Measurements from ENCODE around the gene SERAC1.
"Not testable (repeated sequence)": the region's sequence is repeated elsewhere in the genome, so short reads cannot be mapped to it uniquely, and the experiment has no call there.

SERAC1 gene

DNA sequence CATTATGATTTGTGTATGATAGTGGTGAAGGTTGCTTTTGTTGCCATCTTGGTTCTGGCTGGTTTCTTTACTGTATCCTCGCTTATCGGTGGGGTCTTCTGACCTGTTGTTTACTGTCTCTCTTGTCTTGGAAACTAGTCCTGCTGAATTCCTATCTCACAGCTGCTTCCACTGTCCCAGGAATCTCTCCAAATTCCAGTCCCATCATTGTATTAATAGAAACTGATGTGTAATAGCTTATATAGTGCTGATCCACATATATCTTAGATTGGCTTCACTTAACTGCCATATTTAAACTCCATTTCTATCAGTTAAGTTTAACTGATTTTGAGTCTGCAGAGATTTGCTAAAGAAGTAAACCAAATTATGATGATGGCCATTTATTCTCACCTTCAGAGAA is 6.0 kb upstream of the SERAC1 start:
- DNase-seq, result no peak

DNA sequence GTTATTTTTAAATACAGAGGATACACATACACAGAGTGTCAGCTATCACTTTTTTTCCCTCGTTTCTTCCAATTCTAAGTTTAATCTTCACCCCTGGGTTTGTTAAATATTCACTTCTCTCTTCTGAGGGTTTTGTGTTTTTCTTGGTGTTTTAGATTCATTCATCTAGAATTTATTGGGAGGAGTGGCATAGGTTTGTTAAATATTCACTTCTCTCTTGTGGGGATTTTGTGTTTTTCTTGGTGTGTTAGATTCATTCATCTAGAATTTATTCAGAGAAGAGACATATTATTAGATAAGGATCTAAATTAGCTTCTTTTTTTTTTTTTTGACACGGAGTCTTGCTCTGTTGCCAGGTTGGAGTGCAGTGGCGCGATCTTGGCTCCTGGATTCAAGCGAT is 3.9 kb upstream of the SERAC1 start:
- no peak for DNase-seq

DNA sequence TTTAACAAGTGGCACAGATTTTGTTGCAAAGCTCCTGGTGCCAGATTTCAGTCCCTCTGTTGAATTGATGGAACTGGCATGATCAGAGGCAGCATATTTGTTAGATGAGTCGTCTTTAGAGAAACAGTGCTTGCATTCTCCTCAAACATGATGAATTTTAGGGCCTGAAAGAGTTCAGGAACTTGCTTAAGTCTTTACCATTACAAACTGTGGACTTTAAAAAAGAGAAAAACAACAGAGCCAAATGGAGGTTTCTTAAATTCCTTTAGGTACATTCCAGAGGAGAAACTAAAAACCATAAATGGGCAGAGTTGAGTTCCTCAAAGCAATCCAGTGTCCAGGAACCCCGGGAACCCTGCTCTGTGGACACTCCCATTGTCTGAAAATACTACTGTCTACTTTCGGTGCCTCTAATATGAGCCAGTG is 2.6 kb upstream of the SERAC1 start:
- DNase-seq, result no peak

DNA sequence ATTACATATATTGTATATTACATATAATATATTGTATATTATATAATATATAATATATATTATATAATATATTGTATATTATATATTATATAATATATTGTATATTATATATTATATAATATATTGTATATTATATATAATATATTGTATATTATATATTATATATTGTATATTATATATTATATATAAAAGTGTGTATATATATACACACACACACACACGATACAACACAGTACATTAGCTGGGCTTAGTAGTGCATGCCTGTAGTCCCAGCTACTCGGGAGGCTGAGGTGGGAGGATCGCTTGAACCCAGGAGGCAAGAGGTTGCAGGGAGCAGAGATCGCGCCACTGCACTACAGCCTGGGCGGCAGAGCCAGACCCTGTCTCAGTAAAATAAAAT is 1.6 kb upstream of the SERAC1 start:
- not testable (repeated sequence) for DNase-seq

DNA sequence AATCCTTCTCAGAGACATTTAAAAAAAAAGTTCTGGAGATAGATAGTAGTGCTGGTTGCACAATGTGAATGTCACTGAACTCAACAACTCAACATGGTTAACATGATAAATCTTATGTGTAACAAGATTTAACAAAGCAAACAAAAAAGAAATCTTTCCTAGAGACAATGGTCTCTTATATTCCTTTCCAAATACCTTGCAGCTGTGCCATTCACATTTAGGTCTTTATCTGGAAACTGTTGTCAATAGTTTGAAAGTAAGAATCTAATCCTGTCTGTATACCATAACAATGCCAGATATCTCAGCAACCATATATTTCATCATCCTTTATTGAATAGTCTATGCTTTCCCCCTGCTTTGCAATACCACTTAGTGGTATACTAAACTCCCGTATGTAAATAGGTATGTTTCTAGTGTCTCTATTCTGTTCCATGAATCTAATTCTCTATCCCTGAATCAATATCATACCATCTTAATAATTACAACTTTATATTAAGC is 2.1 kb downstream of the SERAC1 start:
- DNase-seq, result no peak

DNA sequence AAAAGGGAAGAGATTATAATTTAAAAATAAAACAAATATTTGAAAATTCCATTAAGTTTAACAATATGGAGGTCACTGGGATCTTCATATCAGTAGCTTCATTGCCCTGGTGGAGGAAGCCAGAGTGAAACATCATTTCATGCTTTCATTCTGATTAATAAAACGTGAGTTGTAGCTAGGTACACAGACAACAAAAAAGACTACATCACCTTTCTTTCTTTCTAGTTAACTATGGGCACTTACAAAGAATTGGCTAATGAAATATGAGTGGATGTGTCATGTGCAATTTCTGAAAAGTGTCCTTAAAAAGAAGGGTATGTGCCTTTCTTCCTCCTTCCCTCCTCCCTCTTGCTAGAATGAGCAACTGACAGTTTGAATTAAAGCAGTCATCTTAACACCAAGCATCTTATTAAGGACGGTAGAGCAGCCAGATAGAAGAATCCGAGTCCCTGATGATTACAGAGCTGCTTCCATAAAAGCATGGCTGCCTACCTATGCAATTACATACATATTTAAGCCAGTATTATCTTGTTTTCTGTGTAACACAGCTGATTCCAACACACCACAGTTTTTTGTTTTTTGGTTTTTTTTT is 3.4 kb downstream of the SERAC1 start:
- DNase-seq, result no peak

DNA sequence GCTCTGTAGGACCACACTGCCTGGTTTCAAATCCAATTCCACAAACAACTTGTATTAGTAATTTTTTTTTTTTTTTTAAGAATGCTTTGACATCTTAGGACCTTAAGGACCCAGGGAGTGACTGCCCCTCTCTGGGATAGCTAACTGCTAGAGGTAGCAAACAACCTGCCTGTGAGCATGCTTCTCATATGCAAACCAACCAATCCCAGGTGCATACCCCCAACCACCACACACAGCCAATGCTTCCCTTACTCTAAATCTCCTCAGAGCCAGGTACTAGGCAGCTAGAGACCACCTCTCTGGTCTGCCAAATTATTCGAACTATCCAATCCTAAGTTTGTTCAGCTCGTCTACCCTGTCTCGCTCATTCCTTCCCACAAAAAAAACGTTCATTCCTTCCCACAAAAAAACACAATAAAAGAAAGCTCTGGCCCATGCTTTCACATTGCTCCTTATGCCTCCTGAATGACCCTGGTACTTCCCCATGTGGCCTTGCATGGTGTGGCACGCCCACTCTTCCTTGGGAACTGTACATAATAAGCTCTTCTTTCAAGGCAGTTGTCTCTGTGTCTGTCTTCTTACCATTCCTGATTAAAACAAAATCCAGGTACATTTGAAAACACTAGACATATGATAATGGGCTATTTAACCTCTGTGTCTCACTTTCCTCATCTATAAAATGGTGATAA is 6.4 kb downstream of the SERAC1 start:
- no peak for DNase-seq

DNA sequence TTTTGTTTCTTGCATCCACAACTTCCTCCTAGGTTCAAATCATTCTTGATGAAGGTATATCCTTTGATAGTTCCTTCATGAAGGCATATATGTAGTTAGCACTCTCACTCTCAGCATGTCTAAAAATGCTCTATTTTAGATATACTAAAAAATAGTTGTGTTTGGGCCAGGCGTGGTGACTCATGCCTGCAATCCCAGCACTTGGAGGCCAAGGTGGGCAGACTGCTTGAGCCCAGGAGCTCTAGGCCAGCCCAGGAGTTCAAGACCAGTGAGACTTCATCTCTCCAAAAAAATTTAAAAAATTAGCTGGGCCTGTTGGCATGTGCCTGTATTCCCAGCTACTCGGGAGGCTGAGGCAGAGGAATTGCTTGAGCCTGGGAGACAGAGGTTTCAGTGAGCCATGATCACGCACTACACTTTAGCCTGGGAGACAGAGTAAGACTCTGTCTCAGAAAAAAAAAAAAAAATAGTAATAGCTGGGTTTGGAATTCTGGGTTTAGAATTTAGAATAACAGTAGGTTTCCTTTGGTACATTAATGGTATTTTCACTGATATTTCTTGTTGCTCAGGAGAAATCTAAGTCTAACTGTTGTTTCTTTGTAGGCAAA is 7.0 kb downstream of the SERAC1 start:
- DNase-seq, result no peak

DNA sequence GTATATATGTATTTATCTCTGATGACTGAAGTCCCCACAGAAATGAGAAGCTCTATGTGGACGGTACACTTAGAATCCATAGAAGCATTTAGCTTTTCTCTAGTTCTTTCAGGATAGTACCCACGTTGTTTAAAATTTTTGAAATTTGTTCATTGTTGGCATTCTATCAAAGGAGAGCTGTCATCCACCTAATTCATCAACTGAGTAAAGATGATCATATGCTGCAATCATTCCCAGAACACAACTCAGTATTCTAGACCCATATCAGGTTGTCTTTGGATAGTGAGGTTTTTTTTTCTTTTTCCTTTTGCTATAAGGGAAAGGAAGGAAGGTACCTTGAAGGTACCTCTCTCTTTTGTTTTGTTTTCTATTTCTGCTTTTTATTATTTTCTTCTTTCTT is 9.3 kb downstream of the SERAC1 start:
- no peak for DNase-seq

DNA sequence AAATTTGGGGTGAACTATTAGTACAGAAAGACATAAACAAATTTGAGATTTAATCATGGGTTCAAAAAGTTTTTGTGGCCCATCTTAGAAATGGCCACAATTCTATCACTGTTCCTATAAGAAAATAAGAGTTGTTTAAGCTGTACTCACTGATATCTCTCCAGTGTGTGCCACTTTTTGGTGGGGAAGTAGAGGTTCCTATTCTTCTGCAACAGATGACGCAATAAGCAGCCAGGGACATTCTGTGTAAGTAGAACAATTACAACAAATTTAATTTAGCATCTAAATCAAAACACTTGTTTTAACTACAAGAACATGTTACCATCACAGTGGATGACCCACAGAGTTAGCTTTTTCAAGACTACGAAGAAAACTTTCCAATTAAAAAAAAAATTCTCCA is 9.9 kb downstream of the SERAC1 start:
- DNase-seq, result no peak

DNA sequence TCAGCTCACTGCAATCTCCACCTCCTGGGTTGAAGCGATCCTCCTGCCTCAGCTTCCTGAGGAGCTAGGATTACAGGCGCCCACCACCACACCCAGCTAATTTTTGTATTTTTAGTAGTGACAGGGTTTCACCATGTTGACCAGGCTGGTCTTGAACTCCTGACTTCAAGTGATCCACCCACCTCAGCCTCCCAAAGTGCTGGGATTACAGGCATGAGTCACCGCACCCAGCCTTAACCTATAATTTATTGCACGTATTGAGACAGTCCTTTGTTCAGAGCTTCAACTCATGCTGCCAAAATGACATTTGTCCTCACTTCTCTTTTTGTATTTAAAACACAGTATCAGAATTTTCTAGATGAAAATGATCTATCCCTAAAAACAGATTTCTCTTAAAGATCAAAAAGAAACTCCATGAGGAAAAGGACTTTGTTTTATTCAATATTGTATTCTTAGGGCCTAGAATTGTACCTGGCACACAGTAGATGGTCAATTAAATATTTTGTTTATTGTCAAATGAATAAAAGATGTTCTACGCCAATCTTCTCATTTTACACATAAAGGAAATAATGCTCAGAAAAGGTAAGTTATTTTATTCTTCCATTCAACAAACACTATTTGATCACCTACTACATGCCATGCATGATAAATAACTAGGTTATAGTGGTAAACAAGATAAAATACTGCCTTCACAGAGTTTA is 10.8 kb downstream of the SERAC1 start:
- DNase-seq, result no peak

DNA sequence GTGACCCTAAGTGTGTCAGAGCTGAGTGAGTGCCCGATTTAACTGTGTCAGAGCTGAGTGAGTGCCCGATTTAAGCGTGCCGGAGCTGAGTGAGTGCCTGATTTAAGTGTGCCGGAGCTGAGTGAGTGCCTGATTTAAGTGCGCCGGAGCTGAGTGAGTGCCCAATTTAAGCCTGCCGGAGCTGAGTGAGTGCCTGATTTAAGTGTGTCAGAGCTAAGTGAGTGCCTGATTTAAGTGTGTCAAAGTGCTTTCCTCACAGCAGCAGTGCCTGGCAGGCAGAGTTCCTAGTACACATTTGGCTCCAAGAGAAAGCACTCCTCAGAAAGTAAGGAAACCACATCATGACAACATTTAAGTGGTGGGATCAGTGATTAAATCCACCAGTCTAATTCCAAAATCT is 13.2 kb downstream of the SERAC1 start:
- DNase-seq, result no peak

DNA sequence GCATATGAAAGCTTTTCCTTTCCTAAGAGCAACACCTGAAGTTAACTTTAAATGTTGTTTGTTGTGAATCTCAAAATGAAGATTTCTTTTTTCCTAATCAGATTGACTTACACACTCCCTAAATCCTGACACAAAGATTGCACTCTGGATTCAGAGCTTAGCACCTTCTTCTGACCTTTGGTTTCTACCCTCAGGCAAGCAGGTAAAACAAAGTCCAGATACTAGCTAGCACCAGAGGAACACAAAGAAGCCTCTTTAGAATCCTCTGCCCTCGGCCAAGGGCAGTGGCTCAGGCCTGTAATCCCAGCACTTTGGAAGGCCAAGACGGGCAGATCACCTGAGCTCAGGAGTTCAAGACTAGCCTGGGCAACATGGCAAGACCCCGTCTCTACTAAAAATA is 14.5 kb downstream of the SERAC1 start:
- DNase-seq, result no peak

DNA sequence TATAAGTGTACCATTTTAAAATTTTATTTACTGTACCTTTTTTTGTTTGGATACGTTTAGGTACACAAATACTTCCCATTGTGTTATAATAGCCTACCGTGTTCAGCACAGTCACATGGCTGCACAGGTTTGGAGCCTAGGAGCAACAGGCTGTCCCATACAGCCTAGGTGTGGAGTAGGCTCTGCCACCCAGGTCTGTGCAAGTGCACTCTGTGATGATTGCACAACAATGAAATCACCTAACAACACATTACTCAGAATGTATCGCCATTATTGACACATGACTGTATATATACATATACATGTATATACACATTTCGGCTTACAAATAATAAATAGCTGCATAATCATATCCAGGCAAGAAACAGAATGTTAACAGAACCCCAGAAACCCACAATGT is 15.4 kb downstream of the SERAC1 start:
- no peak for DNase-seq

DNA sequence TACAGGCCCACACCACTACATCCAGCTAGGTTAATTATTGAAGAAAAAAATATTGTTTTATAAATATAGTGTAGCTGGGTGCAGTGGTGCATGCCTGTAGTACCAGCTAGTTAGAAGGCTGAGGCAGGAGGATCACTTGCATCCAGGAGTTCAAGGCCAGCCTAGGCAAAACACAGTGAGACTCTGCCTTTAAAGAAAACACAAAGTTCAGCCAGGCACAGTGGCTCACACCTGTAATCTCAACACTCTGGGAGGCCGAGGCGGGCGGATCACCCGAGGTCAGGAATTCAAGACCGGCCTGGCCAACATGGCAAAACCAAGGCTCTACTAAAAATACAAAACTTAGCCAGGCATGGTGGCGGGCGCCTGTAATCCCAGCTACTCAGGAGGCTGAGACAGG is 16.0 kb downstream of the SERAC1 start:
- DNase-seq, result not testable (repeated sequence)

DNA sequence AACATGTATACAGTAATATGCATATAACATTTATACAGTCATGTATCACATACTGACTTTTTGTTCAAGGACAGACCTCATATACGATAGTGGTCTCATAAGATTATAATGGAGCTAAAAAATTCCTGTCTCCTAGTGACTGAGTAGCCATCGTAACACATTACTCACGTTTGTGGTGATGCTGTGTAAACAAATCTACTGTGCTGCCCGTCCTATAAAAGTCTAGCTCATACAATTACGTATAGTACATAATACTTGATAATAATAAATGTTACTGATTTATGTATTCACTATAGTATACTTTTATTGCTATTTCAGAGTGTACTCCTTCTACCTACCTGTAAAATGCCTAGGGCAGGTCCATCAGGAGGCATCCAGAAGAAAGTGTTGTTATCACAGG is 17.4 kb downstream of the SERAC1 start:
- DNase-seq, result no peak

DNA sequence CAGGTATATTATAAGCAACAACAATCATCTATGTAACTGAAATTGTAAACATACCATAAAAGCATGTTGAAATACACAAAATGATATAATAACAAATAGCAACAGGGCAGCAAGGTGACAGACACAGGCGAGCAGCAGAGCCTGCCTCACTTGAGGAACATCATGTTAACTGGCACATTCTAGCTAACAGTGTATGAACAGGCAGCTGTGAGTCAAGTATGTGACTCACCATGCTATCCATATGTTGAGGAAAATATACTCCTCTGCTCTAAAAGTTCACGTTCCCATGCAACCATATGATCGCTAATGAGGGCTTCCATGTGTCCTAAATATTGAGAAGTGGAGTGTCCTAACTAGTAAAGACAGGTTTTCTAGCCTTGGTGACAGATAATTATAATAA is 18.4 kb downstream of the SERAC1 start:
- DNase-seq, result no peak

DNA sequence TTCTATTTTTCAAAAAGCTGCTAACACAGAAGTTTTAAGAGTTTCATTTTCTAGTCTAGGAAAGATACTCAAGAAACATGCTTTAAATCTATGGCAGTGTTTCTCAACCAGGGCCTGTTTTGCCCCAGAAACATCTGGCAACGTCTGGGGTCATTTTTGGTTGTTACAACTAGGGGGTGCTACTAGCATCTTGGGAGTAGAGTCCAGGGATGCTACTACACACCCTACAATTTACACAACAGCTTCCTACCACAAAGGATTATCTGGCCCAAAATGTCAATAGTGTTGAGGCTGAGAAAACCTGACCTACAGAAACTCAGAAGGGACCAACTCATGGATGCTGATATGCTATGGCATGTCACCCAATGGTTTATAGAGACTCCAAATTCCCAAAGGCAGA is 24.4 kb downstream of the SERAC1 start:
- no peak for DNase-seq

DNA sequence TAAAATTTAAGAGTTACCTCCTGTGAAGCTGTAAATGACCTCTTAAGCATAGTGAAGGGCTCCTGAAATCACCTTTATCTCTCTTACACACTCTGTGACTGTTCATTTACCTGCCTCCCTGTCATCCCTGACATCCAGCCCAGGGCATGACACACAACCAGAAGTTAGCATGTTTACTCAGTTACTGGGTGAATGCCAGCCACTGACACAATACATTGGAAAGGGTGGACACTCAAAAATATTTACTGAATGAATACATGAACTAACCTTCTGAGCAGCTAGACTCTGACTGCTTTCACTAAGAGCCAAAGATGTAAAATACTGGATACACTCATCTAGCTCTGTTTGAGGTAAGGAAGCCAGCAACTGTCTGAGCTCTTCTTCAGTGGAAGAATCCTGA is 25.3 kb downstream of the SERAC1 start:
- no peak for DNase-seq

DNA sequence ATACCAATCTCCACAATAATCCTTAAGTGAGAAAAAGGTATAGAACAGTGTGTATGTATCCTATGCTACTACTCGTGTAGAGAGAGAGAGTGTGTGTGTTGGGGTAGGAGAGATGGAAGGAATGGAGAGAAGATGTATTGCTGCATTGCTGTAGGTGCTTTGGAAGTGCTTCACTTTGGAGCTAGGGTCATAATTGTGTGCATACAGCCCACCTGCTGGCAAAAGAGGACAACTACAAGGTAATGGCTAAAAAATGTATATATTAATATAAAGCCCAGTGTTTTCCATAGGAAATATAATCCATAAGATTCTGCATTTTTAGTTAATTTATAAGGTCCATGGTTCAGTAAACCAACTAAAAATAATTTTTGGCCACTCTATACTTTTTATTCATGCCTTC is 36.1 kb downstream of the SERAC1 start:
- no peak for DNase-seq

DNA sequence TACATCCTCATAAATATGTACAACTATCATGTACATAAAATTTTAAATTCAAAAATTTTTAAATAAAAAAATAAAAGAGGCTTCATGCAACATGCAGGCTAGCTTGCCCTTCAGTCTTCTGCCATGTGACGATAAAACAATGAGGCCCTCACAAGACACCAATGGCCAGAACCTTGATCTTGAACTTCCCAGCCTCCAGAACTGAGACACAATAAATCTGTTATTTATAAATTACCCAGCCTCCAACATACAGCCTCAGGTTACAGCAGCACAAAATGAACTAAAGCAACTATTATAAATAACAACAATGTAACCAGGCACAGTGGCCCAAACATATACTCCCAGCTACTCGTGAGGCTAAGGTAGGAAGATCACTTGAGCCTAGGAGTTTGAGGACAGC is 42.8 kb downstream of the SERAC1 start:
- DNase-seq, result no peak

DNA sequence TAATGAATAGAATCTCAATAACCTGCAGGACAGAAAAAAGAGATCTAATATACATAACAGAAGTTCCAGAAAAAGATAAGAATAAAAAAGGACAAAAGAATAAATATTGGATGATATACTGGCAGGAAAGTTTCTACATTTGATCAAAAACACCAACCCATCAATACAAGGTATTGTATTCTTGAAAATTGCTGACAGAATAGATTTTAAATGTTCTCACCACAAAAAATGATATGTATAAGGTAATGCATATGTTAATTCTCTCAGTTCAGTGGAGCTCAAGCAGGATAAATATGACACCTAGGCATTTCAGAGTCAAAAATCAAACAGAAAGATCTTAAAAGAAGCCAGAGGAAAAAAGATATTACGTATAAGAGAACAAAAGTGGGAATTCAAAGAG is 43.8 kb downstream of the SERAC1 start:
- DNase-seq, result no peak

DNA sequence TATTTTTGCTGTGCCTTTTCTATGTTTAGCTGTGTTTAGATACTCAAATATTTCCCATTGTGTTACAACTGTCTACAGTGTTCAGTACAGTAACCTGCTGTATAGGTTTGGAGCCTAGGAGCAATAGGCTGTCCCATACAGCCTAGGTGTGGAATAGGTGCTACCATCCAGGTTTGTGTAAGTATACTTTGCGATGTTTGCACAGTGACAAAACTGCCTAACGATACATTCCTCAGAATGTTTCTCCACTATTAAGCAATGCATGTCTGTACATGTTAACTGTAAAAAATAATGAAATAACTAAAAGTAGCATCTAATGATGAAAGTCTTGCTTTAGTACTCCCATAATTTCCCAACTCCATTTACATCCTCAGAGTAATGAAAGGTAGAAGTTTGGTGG is 46.0 kb downstream of the SERAC1 start:
- no peak for DNase-seq

DNA sequence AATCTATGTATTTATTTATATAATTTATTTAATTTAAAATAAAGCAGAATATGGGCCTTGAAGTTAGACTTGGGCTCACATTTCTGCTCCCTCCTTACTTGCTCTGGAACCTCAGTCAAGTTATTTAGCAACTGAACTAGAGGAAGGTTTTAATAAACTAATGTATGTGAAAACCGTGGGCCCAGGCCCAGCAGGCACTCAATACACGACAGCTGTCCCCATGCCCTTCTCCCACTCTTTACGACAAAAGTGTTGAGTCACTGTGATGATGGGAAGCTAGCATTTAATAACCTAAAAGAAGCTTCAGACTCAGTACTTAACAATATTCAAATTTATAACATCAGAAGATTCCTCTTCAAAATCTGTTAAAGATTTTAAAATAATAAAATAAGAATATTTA is 46.7 kb downstream of the SERAC1 start:
- no peak for DNase-seq
